PC-3 (cell line): ENCODE data around the gene DCANP1.

Experiments
- EZH2 ChIP-seq: fragments of 300-600 bp; sonication (generic); IDR thresholded peaks from one replicate; pipeline ENCODE4 v1.6.1; 2017; ENCODE audit warnings: antibody characterized with exemption, mild to moderate bottlenecking, low read length; ENCODE audit not compliant: unreplicated experiment
- EZH2phosphoT487 ChIP-seq: fragments of 300-600 bp; sonication (generic); IDR thresholded peaks from 2 replicates; pipeline ENCODE4 v1.6.1; 2018; ENCODE audit warnings: mild to moderate bottlenecking, antibody characterized with exemption, low read length, borderline replicate concordance

- TF ChIP-seq EZH2phosphoT487 (no peak), EZH2 (no peak)
These were observed 36.1 kb upstream of the DCANP1 start for GRCh38 chr5:135483254-135483653.
